IPS DF 6.9 (cell line): ENCODE measurements around the gene CLEC4G.
"Not testable (repeated sequence)": the region's sequence is repeated elsewhere in the genome, so short reads cannot be mapped to it uniquely, and the experiment has no call there.

Source experiments
- DNase-seq: peaks from one replicate; pipeline ENCODE4 v3.0.0-alpha.2; 2013; ENCODE audit warnings: low read depth, low spot score
- H3K27ac ChIP-seq: one replicate; pipeline ENCODE4 v1.5.1; 2013; ENCODE audit warnings: low read length, control low read depth
- H3K27me3 ChIP-seq: 2 replicates; pipeline ENCODE4 v1.6.1; 2013; ENCODE audit warnings: mild to moderate bottlenecking, low read length; ENCODE audit not compliant: control insufficient read depth, insufficient read depth
- H3K36me3 ChIP-seq: 2 replicates; pipeline ENCODE4 v1.6.1; 2013; ENCODE audit warnings: low read length; ENCODE audit not compliant: control insufficient read depth, insufficient read depth
- H3K4me1 ChIP-seq: 2 replicates; pipeline ENCODE4 v1.6.1; 2013; ENCODE audit warnings: low read length; ENCODE audit not compliant: control insufficient read depth, insufficient read depth
- H3K4me3 ChIP-seq: 2 replicates; pipeline ENCODE4 v1.5.1; 2013; ENCODE audit warnings: mild to moderate bottlenecking, low read length
- H3K9me3 ChIP-seq: 2 replicates; pipeline ENCODE4 v1.6.1; 2013; ENCODE audit warnings: low read length, inconsistent platforms; ENCODE audit not compliant: control insufficient read depth, insufficient read depth
- WGBS: extraction: QIAGEN DNeasy Blood & Tissue Kit; methylation state at CpG from one replicate; pipeline ENCODE4 v1.1.7; 2013; ENCODE audit warnings: mixed read lengths, missing lambda C conversion rate; ENCODE audit not compliant: insufficient read length, insufficient coverage; 5-methylcytosine and 5-hydroxymethylcytosine counted together

Gene CLEC4G

GRCh38 chr19:7766535-7766934 lies 34.6 kb upstream of the CLEC4G start:
- WGBS, result no CpG with 5 or more reads among the region's 11 CpGs
- Histone ChIP-seq H3K4me1 (no peaks in the 10 kb centered on the region), H3K9me3 (no peaks in the 10 kb centered on the region), H3K36me3 (no peaks in the 10 kb centered on the region), H3K4me3 (no peak overlapping the region), H3K27ac (no peak overlapping the region), H3K27me3 (no peaks in the 10 kb centered on the region)
- no peak for DNase-seq

DNA sequence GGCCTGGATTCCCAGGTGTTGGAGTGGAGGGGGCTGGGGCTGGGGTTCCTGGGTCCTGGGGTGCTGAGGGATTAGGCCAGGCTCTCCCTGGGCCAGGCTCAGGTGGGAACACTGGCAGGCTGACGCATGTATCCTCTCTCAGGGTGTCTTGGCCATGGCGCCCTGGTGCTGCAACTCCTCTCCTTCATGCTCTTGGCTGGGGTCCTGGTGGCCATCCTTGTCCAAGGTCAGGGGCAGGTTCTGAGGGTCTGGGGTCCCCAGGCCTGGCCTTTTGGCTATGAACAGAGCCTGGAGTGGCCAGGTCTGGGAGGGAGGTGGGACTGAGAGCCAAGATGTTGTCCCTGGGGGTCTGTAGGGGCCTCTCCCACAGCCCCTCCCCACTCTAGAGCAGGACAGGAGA lies 33.1 kb upstream of the CLEC4G start:
- H3K27me3 ChIP-seq, H3K36me3 ChIP-seq, H3K27ac ChIP-seq, H3K4me3 ChIP-seq, H3K4me1 ChIP-seq, H3K9me3 ChIP-seq, DNase-seq: not testable (repeated sequence)
- no CpG with 5 or more reads among the region's 2 CpGs for WGBS

DNA sequence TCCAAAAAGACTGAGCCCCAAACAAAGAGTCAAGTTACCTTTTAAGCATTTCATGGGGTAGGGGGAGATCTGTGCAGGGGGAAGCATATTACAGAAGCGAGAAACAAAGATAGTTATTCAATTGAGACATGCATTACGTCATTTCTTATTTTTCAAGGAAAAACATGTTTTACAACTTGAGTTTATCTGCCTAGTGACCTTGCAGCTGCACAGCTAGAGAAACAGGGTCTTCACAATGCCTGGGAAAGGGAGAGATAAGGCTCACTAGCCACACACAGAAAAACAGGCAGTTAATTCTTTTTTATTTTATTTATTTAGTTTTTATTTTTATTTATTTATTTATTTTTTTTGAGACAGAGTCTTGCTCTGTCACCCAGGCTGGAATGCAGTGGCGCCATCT lies 32.2 kb upstream of the CLEC4G start:
- H3K27me3 ChIP-seq, H3K4me3 ChIP-seq, DNase-seq, H3K9me3 ChIP-seq, H3K4me1 ChIP-seq, H3K36me3 ChIP-seq, H3K27ac ChIP-seq: not testable (repeated sequence)
- WGBS, result no CpG with 5 or more reads among the region's 3 CpGs

GRCh38 chr19:7763696-7764095 lies 31.8 kb upstream of the CLEC4G start:
- no CpG with 5 or more reads among the region's 1 CpG for WGBS
- H3K27me3 ChIP-seq, result no peaks in the 10 kb centered on the region
- DNase-seq, result no peak
- no peaks in the 10 kb centered on the region for H3K4me1 ChIP-seq
- H3K36me3 ChIP-seq, result no peaks in the 10 kb centered on the region
- no peaks in the 10 kb centered on the region for H3K9me3 ChIP-seq
- H3K27ac ChIP-seq, result no peak overlapping the region
- no peak overlapping the region for H3K4me3 ChIP-seq

DNA sequence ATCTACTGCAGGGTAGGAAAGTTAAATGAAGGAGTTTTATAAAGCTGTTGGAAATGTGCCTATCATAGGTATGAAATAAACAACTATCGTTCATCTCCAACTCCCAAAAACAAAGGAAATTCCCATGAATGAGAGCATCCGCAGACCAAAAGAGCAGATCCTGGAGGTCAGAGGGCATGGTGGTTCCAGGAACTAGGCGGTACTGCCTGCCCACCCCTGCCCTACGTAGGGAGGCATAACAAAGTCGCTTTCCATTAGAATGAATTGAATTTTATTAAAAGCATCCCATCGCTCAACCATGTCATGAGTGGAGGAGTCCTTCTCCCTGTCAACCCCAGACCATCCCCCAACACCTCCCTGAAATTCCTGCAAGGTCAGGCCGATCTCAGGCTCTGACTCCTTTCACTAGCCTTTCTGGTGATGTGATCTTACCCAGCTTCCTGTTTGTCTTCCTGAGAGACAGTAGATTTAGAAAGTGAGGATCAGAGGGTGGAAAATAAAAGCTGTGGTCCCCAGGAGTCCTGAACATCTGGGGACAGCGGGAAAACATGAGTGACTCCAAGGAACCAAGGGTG lies 30.9 kb upstream of the CLEC4G start, which contains the start of gene CLEC4M:
Gene CLEC4M, plus strand, starts transcription at position 525 of the 575 bp plus-strand sequence. Its CDS starts 24 bp downstream, at position 549.
- Histone ChIP-seq H3K27me3 (no peaks in the 10 kb centered on the region), H3K9me3 (no peaks in the 10 kb centered on the region), H3K27ac (no peak within 1 kb of the TSS), H3K36me3 (no peaks in the 10 kb centered on the region), H3K4me1 (no peaks in the 10 kb centered on the region), H3K4me3 (no peak within 1 kb of the TSS)
- no peak for DNase-seq
- no CpG with 5 or more reads among the region's 8 CpGs for WGBS

GRCh38 chr19:7759156-7759555 lies 27.2 kb upstream of the CLEC4G start:
- Histone ChIP-seq H3K36me3 (no peaks in the 10 kb centered on the region), H3K9me3 (0 out of 2 replicates have a peak, but pooled peaks cover 2% of the 10 kb centered on the region), H3K4me1 (no peaks in the 10 kb centered on the region), H3K27ac (no peak overlapping the region), H3K4me3 (no peak overlapping the region), H3K27me3 (no peaks in the 10 kb centered on the region)
- DNase-seq, result no peak
- no CpG with 5 or more reads among the region's 1 CpG for WGBS

DNA sequence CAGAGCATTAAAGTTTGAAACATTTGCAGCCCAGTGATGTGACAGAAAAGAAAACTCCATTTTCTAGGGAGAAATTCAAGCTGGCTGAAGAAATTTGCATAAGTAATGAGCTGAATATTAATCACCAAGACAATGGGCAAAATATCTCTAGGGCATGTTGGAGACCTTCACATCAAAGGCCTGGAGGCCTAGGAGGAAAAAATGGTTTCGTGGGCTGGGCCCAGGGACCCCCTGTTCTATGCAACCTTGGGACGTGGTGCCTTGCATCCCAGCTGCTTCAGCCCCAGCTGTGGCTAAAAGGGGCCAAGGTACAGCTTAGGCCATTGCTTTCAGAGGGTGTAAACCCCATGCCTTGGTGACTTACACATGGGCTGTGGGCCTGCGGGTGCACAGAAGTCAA lies 25.4 kb upstream of the CLEC4G start:
- H3K4me3 ChIP-seq, result no peak overlapping the region
- no peak for DNase-seq
- no peaks in the 10 kb centered on the region for H3K4me1 ChIP-seq
- H3K27me3 ChIP-seq, result no peaks in the 10 kb centered on the region
- 0 out of 2 replicates have a peak, but pooled peaks cover 2% of the 10 kb centered on the region for H3K9me3 ChIP-seq
- H3K27ac ChIP-seq, result no peak overlapping the region
- no peaks in the 10 kb centered on the region for H3K36me3 ChIP-seq
- no CpG with 5 or more reads among the region's 3 CpGs for whole genome bisulfite sequencing

DNA sequence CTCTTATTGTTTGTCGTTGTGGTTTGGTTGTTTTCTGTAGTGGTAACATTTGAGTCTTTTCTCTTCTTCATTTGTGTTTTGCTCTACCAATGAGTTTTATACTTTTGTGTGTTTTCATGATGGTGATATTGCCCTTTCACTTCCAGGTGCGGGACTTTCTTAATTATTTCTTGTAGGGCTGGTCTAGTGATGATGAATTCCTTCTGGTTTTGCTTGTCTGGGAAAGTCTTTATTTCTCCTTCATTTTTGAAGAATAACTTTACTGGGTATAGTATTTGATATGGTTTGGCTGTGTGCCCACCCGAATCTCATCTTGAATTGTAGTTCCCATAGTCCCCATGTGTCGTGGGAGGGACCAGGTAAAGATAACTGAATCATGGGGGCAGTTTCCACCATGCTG lies 24.3 kb upstream of the CLEC4G start:
- H3K27me3 ChIP-seq, result no peaks in the 10 kb centered on the region
- no peak for DNase-seq
- WGBS, result no CpG with 5 or more reads among the region's 4 CpGs
- H3K9me3 ChIP-seq, result 0 out of 2 replicates have a peak, but pooled peaks cover 2% of the 10 kb centered on the region
- H3K27ac ChIP-seq, result no peak overlapping the region
- H3K4me1 ChIP-seq, result no peaks in the 10 kb centered on the region
- H3K36me3 ChIP-seq, result no peaks in the 10 kb centered on the region
- no peak overlapping the region for H3K4me3 ChIP-seq

DNA sequence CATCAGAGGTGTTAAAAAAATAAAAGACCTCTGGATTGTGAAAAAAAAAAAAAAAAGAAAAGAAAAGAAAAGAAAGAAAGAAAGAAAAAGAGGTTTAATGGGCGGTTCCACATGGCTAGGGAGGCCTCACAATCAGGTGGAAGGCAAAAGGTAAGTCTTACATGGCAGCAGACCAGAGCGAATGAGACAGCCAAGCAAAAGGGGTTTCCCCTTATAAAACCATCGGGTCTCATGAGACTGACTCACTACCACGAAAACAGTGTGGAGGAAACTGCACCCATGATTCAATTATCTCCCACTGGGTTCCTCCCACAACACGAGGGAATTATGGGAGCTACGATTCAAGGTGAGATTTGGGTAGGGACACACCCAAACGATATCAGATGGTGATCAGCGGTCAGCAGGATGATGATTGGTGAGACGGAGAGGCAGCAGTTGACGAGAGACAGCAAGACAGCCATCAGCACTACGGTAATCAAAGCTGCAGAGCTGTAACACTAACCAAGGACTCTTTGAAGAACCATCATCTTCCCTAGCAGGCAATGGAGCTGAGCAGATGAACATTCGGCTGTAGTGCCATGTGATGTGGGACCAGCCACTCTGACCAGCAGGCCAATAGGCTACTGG lies 19.4 kb upstream of the CLEC4G start:
- WGBS, result no CpG with 5 or more reads among the region's 12 CpGs
- no peaks in the 10 kb centered on the region for H3K9me3 ChIP-seq
- H3K36me3 ChIP-seq, result no peaks in the 10 kb centered on the region
- no peak overlapping the region for H3K27ac ChIP-seq
- peaks cover 3% of the 10 kb centered on the region; the same call in 1 of the 2 replicates for H3K4me1 ChIP-seq
- H3K27me3 ChIP-seq, result no peaks in the 10 kb centered on the region
- no peak for DNase-seq
- H3K4me3 ChIP-seq, result no peak overlapping the region

DNA sequence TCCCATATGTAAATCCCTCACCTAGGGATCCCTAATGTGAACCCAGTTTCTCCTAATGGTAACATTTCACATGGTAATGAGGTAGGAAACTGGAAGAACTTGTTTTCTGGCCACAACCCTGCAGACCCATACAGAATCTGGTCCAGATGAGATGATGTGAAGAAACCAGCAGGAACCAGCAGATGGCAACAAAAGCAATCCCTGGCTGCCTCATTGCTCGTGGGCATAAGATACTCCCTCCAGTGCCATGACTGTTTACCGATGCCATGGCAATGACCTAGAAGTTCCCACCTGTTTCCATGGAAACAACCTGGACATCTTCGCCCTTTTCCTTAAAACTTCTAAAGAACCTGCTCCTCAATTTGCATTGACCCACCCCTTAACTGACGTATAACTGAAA lies 16.8 kb upstream of the CLEC4G start:
- no peaks in the 10 kb centered on the region for H3K27me3 ChIP-seq
- DNase-seq, result peak; percentile 90
- no peak overlapping the region for H3K4me3 ChIP-seq
- H3K27ac ChIP-seq, result no peak overlapping the region
- H3K4me1 ChIP-seq, result peaks cover 3% of the 10 kb centered on the region; the same call in 1 of the 2 replicates
- WGBS, result no CpG with 5 or more reads among the region's 4 CpGs
- no peaks in the 10 kb centered on the region for H3K36me3 ChIP-seq
- H3K9me3 ChIP-seq, result no peaks in the 10 kb centered on the region

GRCh38 chr19:7748171-7748570 lies 16.3 kb upstream of the CLEC4G start:
- Histone ChIP-seq H3K27me3 (no peaks in the 10 kb centered on the region), H3K27ac (no peak overlapping the region), H3K9me3 (no peaks in the 10 kb centered on the region), H3K4me1 (peaks cover 3% of the 10 kb centered on the region; the same call in 1 of the 2 replicates), H3K4me3 (no peak overlapping the region), H3K36me3 (no peaks in the 10 kb centered on the region)
- DNase-seq, result no peak
- no CpG with 5 or more reads among the region's 2 CpGs for WGBS
